ENCODE measurements around the gene CADM1.

- TF ChIP-seq POLR2A (IDR thresholded peaks at IDR 0.05), result no peak
- TF ChIP-seq, protein P1, sequence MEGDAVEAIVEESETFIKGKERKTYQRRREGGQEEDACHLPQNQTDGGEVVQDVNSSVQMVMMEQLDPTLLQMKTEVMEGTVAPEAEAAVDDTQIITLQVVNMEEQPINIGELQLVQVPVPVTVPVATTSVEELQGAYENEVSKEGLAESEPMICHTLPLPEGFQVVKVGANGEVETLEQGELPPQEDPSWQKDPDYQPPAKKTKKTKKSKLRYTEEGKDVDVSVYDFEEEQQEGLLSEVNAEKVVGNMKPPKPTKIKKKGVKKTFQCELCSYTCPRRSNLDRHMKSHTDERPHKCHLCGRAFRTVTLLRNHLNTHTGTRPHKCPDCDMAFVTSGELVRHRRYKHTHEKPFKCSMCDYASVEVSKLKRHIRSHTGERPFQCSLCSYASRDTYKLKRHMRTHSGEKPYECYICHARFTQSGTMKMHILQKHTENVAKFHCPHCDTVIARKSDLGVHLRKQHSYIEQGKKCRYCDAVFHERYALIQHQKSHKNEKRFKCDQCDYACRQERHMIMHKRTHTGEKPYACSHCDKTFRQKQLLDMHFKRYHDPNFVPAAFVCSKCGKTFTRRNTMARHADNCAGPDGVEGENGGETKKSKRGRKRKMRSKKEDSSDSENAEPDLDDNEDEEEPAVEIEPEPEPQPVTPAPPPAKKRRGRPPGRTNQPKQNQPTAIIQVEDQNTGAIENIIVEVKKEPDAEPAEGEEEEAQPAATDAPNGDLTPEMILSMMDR (IDR thresholded peaks at IDR 0.05 in 8 of 11, conservative IDR thresholded peaks at IDR 0.05 in 3 of 11), result no peak
These were observed 281.2 kb downstream of the CADM1 start for GRCh38 chr11:115222863-115223530.
